Measurements from ENCODE around the gene IGF1R. TPM values are rescaled to one million over a fixed set of nuclear protein-coding genes. Genes with fewer than 3 reads are reported as not detected.

Gene IGF1R
- total RNA-seq, 4 donors from 2014 or later: 49.4 to 239 (median 109) TPM

DNA sequence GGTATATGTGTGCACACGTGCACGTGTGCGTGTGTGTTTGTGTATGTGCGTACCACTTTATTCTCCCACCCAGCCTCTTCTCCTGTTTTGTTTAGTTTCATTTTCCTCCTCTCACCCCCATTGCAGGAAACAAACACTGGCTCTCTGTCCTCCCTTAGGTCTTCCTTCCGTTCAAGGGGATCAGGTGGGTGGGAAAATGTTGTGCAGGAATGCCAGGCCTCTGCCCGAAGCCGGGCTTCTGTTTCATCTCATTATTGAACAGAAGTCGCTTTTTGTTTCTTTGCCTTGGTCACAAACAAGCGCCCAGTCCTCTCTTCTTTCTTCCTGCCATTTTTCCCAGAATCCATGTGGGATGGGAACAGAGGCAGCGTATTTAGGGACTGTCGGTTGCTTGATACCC lies 69.6 kb downstream of the IGF1R start:
- peaks cover 12 to 37% (median 29%) of the 10 kb centered on the region in 4 donors for H3K4me1 ChIP-seq
- peak overlapping the region in 3 of 4 donors; percentile 40 to 53 (median 50) for H3K27ac ChIP-seq
- no peak for TF ChIP-seq CTCF (IDR thresholded peaks at IDR 0.05)
- TF ChIP-seq EP300 (IDR thresholded peaks at IDR 0.05; ENCODE audit: low read depth): no peak
- no peak for TF ChIP-seq POLR2A (IDR thresholded peaks at IDR 0.05)
- no peak for TF ChIP-seq POLR2AphosphoS5 (IDR thresholded peaks at IDR 0.05)
- H3K36me3 ChIP-seq: no peaks in the 10 kb centered on the region
- in situ Hi-C loops (cut with MboI; ENCODE audit: low pct_ligation_motif_present in 1 of 4, low pct_unique_long_range_greater_than_20kb in 1 of 4, low sequenced_read_pairs in 3 of 4): no loop called here
- no peak for DNase-seq
- no peaks in the 10 kb centered on the region for H3K27me3 ChIP-seq
- 83 to 86% methylated on average over 3 to 11 of the region's 11 CpGs for WGBS, 2 donors (ENCODE audit: low coverage in 1 of 2)
- intact Hi-C loops (cut with DNase I; ENCODE audit: low total_unique reads): no loop called here
- H3K9me3 ChIP-seq: no peaks in the 10 kb centered on the region
- H3K4me3 ChIP-seq: no peak overlapping the region

GRCh38 chr15:98718426-98719136 lies 70.2 kb downstream of the IGF1R start:
- DNase-seq: no peak
- Histone ChIP-seq H3K9me3 (no peaks in the 10 kb centered on the region), H3K4me1 (peaks cover 12 to 37% (median 30%) of the 10 kb centered on the region in 4 donors), H3K36me3 (no peaks in the 10 kb centered on the region), H3K4me3 (no peak overlapping the region), H3K27me3 (no peaks in the 10 kb centered on the region), H3K27ac (peak overlapping the region; percentile 36 to 53 (median 45))
- in situ Hi-C loops (cut with MboI; ENCODE audit: low pct_ligation_motif_present in 1 of 4, low pct_unique_long_range_greater_than_20kb in 1 of 4, low sequenced_read_pairs in 3 of 4) (no loop called here), intact Hi-C loops (cut with DNase I; ENCODE audit: low total_unique reads) (no loop called here)
- WGBS, 2 donors (ENCODE audit: low coverage in 1 of 2): 68 to 75% methylated on average over 5 to 10 of the region's 10 CpGs
- no peak for TF ChIP-seq EP300 (IDR thresholded peaks at IDR 0.05; ENCODE audit: low read depth)
- TF ChIP-seq POLR2AphosphoS5 (IDR thresholded peaks at IDR 0.05): no peak
- no peak for TF ChIP-seq CTCF (IDR thresholded peaks at IDR 0.05)
- TF ChIP-seq POLR2A (IDR thresholded peaks at IDR 0.05): no peak

DNA sequence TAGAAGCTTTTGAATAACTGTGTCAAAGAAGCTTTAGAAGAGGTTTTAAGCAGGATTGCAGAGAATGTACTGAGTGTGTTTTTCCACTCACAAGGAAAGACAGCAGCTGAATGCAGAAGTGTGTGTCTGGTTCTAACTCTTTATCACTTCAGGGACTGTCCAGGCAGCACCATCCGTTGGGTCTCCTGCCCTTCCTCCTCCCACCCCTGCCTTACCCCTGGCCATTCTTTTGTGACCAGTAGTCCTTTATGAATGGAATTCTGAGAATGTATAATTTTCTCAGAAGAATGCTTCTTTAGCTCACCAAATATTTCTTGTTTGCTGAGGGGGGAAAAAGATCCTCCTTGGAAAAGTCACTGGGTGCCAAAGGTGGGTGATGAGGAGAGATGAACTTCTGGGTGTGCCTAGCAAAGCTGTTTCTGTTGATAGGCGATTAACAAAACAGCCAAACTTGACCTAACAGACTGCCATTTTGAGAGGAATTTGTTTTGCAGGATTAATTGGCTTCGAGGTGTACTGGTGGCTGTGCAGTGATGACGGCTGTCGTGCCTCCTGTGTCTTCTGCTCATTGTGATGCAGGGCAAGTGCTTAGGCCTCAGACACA lies 70.9 kb downstream of the IGF1R start:
- Histone ChIP-seq H3K4me3 (no peak overlapping the region), H3K36me3 (no peaks in the 10 kb centered on the region), H3K9me3 (no peaks in the 10 kb centered on the region), H3K27ac (peak overlapping the region in 3 of 4 donors; percentile 40 to 53 (median 50)), H3K4me1 (peaks cover 7 to 37% (median 28%) of the 10 kb centered on the region in 4 donors), H3K27me3 (no peaks in the 10 kb centered on the region)
- in situ Hi-C loops (cut with MboI; ENCODE audit: low pct_ligation_motif_present in 1 of 4, low pct_unique_long_range_greater_than_20kb in 1 of 4, low sequenced_read_pairs in 3 of 4) (no loop called here), intact Hi-C loops (cut with DNase I; ENCODE audit: low total_unique reads) (no loop called here)
- TF ChIP-seq POLR2AphosphoS5 (IDR thresholded peaks at IDR 0.05) (no peak), CTCF (IDR thresholded peaks at IDR 0.05) (no peak), EP300 (IDR thresholded peaks at IDR 0.05; ENCODE audit: low read depth) (no peak), POLR2A (IDR thresholded peaks at IDR 0.05) (no peak)
- 69 to 75% methylated on average over 2 to 5 of the region's 5 CpGs for WGBS, 2 donors (ENCODE audit: low coverage in 1 of 2)
- no peak for DNase-seq

DNA sequence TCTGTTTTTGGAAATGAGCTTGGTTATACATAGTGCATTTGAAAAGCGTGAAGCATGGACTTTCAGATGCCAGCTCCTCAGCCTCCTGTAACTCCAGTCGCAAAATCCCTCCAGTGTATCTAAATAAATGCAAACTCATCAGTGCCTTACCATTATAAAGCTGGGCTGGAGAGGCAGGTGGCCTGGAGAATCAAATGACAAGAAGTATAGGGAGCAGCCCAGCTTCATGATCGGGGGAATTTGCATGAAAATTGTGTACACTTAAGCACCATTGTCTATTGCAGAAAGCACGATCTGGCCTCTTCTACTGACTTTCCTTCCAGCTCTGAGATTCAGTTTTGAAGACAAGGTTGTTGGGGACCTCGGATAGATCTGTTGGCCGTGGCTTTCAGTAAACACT lies 71.7 kb downstream of the IGF1R start:
- H3K9me3 ChIP-seq: no peaks in the 10 kb centered on the region
- no peak for DNase-seq
- TF ChIP-seq CTCF (IDR thresholded peaks at IDR 0.05): no peak
- no peak for TF ChIP-seq POLR2AphosphoS5 (IDR thresholded peaks at IDR 0.05)
- TF ChIP-seq POLR2A (IDR thresholded peaks at IDR 0.05): no peak
- no peak for TF ChIP-seq EP300 (IDR thresholded peaks at IDR 0.05; ENCODE audit: low read depth)
- peaks cover 3 to 37% (median 26%) of the 10 kb centered on the region in 4 donors for H3K4me1 ChIP-seq
- in situ Hi-C loops (cut with MboI; ENCODE audit: low pct_ligation_motif_present in 1 of 4, low pct_unique_long_range_greater_than_20kb in 1 of 4, low sequenced_read_pairs in 3 of 4): no loop called here
- H3K4me3 ChIP-seq: no peak overlapping the region
- H3K27me3 ChIP-seq: no peaks in the 10 kb centered on the region
- no peaks in the 10 kb centered on the region for H3K36me3 ChIP-seq
- intact Hi-C loops (cut with DNase I; ENCODE audit: low total_unique reads): no loop called here
- WGBS, 2 donors (ENCODE audit: low coverage in 1 of 2): 87 to 92% methylated on average over 5 to 6 of the region's 6 CpGs
- H3K27ac ChIP-seq: no peak overlapping the region

All from transverse colon (tissue), 4 donors.